ENCODE measurements around the gene SPATA46.
A peak's percentile ranks its signal among the peaks of the same experiment; 100 is the strongest.
"Not testable (repeated sequence)": the region's sequence is repeated elsewhere in the genome, so short reads cannot be mapped to it uniquely, and the experiment has no call there.

SPATA46 gene

GRCh38 chr1:162376691-162377090, at the start of gene SPATA46:
Gene SPATA46, minus strand, starts transcription at chr1:162376854. Its CDS starts 64 bp downstream, at chr1:162376790.
- no peak for DNase-seq

- peak; percentile 98 for DNase-seq
Observed at GRCh38 chr1:162422662-162423375, 46.2 kb upstream of the SPATA46 start.

GRCh38 chr1:162421258-162422164, 44.9 kb upstream of the SPATA46 start:
- DNase-seq = no peak

- no peak for DNase-seq
Observed at GRCh38 chr1:162420120-162420519, 43.5 kb upstream of the SPATA46 start.

- not testable (repeated sequence) for DNase-seq
Observed at GRCh38 chr1:162419450-162419931, 42.8 kb upstream of the SPATA46 start.

GRCh38 chr1:162418584-162418983, 41.9 kb upstream of the SPATA46 start:
- DNase-seq = peak; percentile 16

GRCh38 chr1:162417650-162418049, 41.0 kb upstream of the SPATA46 start:
- DNase-seq = no peak

- DNase-seq = no peak
Observed at GRCh38 chr1:162416909-162417308, 40.3 kb upstream of the SPATA46 start.

GRCh38 chr1:162416215-162416614, 39.6 kb upstream of the SPATA46 start:
- no peak for DNase-seq

GRCh38 chr1:162412002-162412401, 35.3 kb upstream of the SPATA46 start, which contains the start of gene SH2D1B:
Gene SH2D1B, minus strand, starts transcription at chr1:162412136. Its CDS starts 120 bp downstream, at chr1:162412016.
- no peak for DNase-seq

GRCh38 chr1:162407539-162407938, 30.9 kb upstream of the SPATA46 start:
- DNase-seq = no peak

- DNase-seq = no peak
Observed at GRCh38 chr1:162406811-162407210, 30.2 kb upstream of the SPATA46 start.

- DNase-seq = no peak
Observed at GRCh38 chr1:162405800-162406199, 29.1 kb upstream of the SPATA46 start.

- DNase-seq = no peak
Observed at GRCh38 chr1:162404550-162405160, 28.0 kb upstream of the SPATA46 start.

GRCh38 chr1:162400790-162401355, 24.2 kb upstream of the SPATA46 start:
- no peak for DNase-seq

- no peak for DNase-seq
Observed at GRCh38 chr1:162398999-162399580, 22.4 kb upstream of the SPATA46 start.

- DNase-seq = no peak
Observed at GRCh38 chr1:162397943-162398560, 21.4 kb upstream of the SPATA46 start.

GRCh38 chr1:162397039-162397448, 20.4 kb upstream of the SPATA46 start:
- no peak for DNase-seq

GRCh38 chr1:162396201-162396906, 19.7 kb upstream of the SPATA46 start:
- no peak for DNase-seq

GRCh38 chr1:162391790-162392563, 15.3 kb upstream of the SPATA46 start:
- peak; percentile 68 for DNase-seq
